HEK293 (cell line): ENCODE data around the gene TRIM7.
A peak's percentile ranks its signal among the peaks of the same experiment; 100 is the strongest.

Source experiments
- GFI1B ChIP-seq: fragments of 450-650 bp; formaldehyde crosslinking; IDR thresholded peaks from 2 replicates; pipeline ENCODE4 v1.5.1; 2016; ENCODE audit warnings: missing biosample characterization, missing genetic modification characterization
- GLI2 ChIP-seq: fragments of 450-650 bp; formaldehyde crosslinking; IDR thresholded peaks from 2 replicates; pipeline ENCODE4; 2017; ENCODE audit warnings: missing biosample characterization, missing genetic modification characterization, low read depth, borderline replicate concordance
- HOXC10 ChIP-seq: sonication (generic); formaldehyde crosslinking; IDR thresholded peaks from 2 replicates; pipeline ENCODE4 v1.8.1; 2023; ENCODE audit warnings: mild to moderate bottlenecking, missing genetic modification reagents
- IKZF3 ChIP-seq: fragments of 450-650 bp; IDR thresholded peaks from 2 replicates; pipeline ENCODE4 v1.5.0; 2018; ENCODE audit warnings: missing biosample characterization, mild to moderate bottlenecking, missing genetic modification characterization, moderate library complexity
- KLF10 ChIP-seq: fragments of 450-650 bp; IDR thresholded peaks from 2 replicates; pipeline ENCODE4 v1.5.1; 2018; ENCODE audit warnings: missing biosample characterization, mild to moderate bottlenecking, missing genetic modification characterization
- OVOL3 ChIP-seq: fragments of 450-650 bp; formaldehyde crosslinking; IDR thresholded peaks from 2 replicates; pipeline ENCODE4 v1.5.1; 2016; ENCODE audit warnings: missing biosample characterization, missing genetic modification characterization
- SCRT1 ChIP-seq: fragments of 450-650 bp; formaldehyde crosslinking; IDR thresholded peaks from 2 replicates; pipeline ENCODE4 v1.5.1; 2016; ENCODE audit warnings: missing biosample characterization, missing genetic modification characterization, borderline replicate concordance
- WT1 ChIP-seq: fragments of 450-650 bp; formaldehyde crosslinking; IDR thresholded peaks from 2 replicates; pipeline ENCODE4 v1.5.1; 2016; ENCODE audit warnings: missing biosample characterization, missing genetic modification characterization
- ZBTB8A ChIP-seq: fragments of 450-650 bp; formaldehyde crosslinking; IDR thresholded peaks from 2 replicates; pipeline ENCODE4 v1.5.1; 2016; ENCODE audit warnings: missing biosample characterization, missing genetic modification characterization
- ZFP41 ChIP-seq: fragments of 450-650 bp; formaldehyde crosslinking; IDR thresholded peaks from 2 replicates; pipeline ENCODE4 v1.5.1; 2016; ENCODE audit warnings: missing biosample characterization, missing genetic modification characterization, borderline replicate concordance
- ZNF239 ChIP-seq: fragments of 450-650 bp; formaldehyde crosslinking; IDR thresholded peaks from 2 replicates; pipeline ENCODE4 v1.5.1; 2016; ENCODE audit warnings: missing biosample characterization, missing genetic modification characterization
- ZNF266 ChIP-seq: fragments of 450-650 bp; formaldehyde crosslinking; IDR thresholded peaks from 2 replicates; pipeline ENCODE4 v1.5.1; 2016; ENCODE audit warnings: missing biosample characterization, missing genetic modification characterization, low read depth
- ZNF274 ChIP-seq, 2 experiments: fragments of 200-500 bp in 1 of 2; fragments of 450-650 bp in 1 of 2; sonication (Bioruptor generic) in 1 of 2; formaldehyde crosslinking in 1 of 2; IDR thresholded peaks; 2 replicates each; pipeline versions ENCODE4 v1.5.1 to v1.6.1; 2014 to 2016; ENCODE audit warnings: borderline replicate concordance in 1 of 2, inconsistent platforms in 1 of 2, low read length in 1 of 2, missing biosample characterization in 1 of 2, missing genetic modification characterization in 1 of 2
- ZNF341 ChIP-seq: fragments of 450-650 bp; formaldehyde crosslinking; IDR thresholded peaks from 2 replicates; pipeline ENCODE4; 2016; ENCODE audit warnings: low read depth, missing biosample characterization, missing genetic modification characterization
- ZNF433 ChIP-seq: fragments of 450-650 bp; formaldehyde crosslinking; IDR thresholded peaks from 2 replicates; pipeline ENCODE4 v1.5.1; 2016; ENCODE audit warnings: missing biosample characterization, missing genetic modification characterization, low read depth
- ZNF514 ChIP-seq: fragments of 450-650 bp; formaldehyde crosslinking; IDR thresholded peaks from 2 replicates; pipeline ENCODE4 v1.5.1; 2016; ENCODE audit warnings: missing biosample characterization, missing genetic modification characterization
- ZNF530 ChIP-seq: fragments of 450-650 bp; formaldehyde crosslinking; IDR thresholded peaks from 2 replicates; pipeline ENCODE4 v1.5.1; 2016; ENCODE audit warnings: low read depth, missing biosample characterization, missing genetic modification characterization
- ZNF549 ChIP-seq: fragments of 450-650 bp; IDR thresholded peaks from 2 replicates; pipeline ENCODE4 v1.5.1; 2018; ENCODE audit warnings: missing biosample characterization, missing genetic modification characterization, mild to moderate bottlenecking, inconsistent platforms, moderate library complexity
- ZNF610 ChIP-seq: fragments of 450-650 bp; formaldehyde crosslinking; IDR thresholded peaks from 2 replicates; pipeline ENCODE4 v1.5.1; 2016; ENCODE audit warnings: missing biosample characterization, missing genetic modification characterization, borderline replicate concordance
- ZNF621 ChIP-seq: fragments of 450-650 bp; formaldehyde crosslinking; IDR thresholded peaks from 2 replicates; pipeline ENCODE4 v1.5.1; 2017; ENCODE audit warnings: missing biosample characterization, missing genetic modification characterization
- ZNF654 ChIP-seq: fragments of 450-650 bp; formaldehyde crosslinking; IDR thresholded peaks from 2 replicates; pipeline ENCODE4 v1.5.1; 2016; ENCODE audit warnings: low read depth, missing biosample characterization, missing genetic modification characterization
- ZNF664 ChIP-seq: fragments of 450-650 bp; formaldehyde crosslinking; IDR thresholded peaks from 2 replicates; pipeline ENCODE4 v1.5.1; 2016; ENCODE audit warnings: missing biosample characterization, missing genetic modification characterization
- ZNF792 ChIP-seq: fragments of 450-650 bp; formaldehyde crosslinking; IDR thresholded peaks from 2 replicates; pipeline ENCODE4 v1.5.1; 2016; ENCODE audit warnings: missing biosample characterization, missing genetic modification characterization
- ZNF837 ChIP-seq: fragments of 450-650 bp; formaldehyde crosslinking; IDR thresholded peaks from 2 replicates; pipeline ENCODE4 v1.5.1; 2016; ENCODE audit warnings: missing biosample characterization, missing genetic modification characterization
- ZSCAN23 ChIP-seq: fragments of 450-650 bp; formaldehyde crosslinking; IDR thresholded peaks from 2 replicates; pipeline ENCODE4 v1.5.1; 2016; ENCODE audit warnings: missing biosample characterization, missing genetic modification characterization
- ZSCAN30 ChIP-seq: fragments of 450-650 bp; IDR thresholded peaks from 2 replicates; pipeline ENCODE4 v1.5.1; 2018; ENCODE audit warnings: missing biosample characterization, mild to moderate bottlenecking, missing genetic modification characterization, moderate library complexity
- TF ChIP-seq, protein P1 (sequence below): fragments of 450-650 bp; formaldehyde crosslinking; IDR thresholded peaks from 2 replicates; pipeline ENCODE4 v1.5.1; 2016; ENCODE audit warnings: missing biosample characterization, missing genetic modification characterization
- TF ChIP-seq, protein P2 (sequence below): fragments of 450-650 bp; formaldehyde crosslinking; conservative IDR thresholded peaks from 2 replicates; pipeline ENCODE4 v1.5.1; 2016; ENCODE audit warnings: low read depth, missing biosample characterization, missing genetic modification characterization
- TF ChIP-seq, protein P3 (sequence below): fragments of 450-650 bp; formaldehyde crosslinking; IDR thresholded peaks from 2 replicates; pipeline ENCODE4 v1.5.0; 2017; ENCODE audit warnings: missing biosample characterization, missing genetic modification characterization, borderline replicate concordance
- TF ChIP-seq, protein P4 (sequence below): fragments of 450-650 bp; formaldehyde crosslinking; IDR thresholded peaks from 2 replicates; pipeline ENCODE4 v1.5.1; 2016; ENCODE audit warnings: missing biosample characterization, missing genetic modification characterization

Gene TRIM7

DNA sequence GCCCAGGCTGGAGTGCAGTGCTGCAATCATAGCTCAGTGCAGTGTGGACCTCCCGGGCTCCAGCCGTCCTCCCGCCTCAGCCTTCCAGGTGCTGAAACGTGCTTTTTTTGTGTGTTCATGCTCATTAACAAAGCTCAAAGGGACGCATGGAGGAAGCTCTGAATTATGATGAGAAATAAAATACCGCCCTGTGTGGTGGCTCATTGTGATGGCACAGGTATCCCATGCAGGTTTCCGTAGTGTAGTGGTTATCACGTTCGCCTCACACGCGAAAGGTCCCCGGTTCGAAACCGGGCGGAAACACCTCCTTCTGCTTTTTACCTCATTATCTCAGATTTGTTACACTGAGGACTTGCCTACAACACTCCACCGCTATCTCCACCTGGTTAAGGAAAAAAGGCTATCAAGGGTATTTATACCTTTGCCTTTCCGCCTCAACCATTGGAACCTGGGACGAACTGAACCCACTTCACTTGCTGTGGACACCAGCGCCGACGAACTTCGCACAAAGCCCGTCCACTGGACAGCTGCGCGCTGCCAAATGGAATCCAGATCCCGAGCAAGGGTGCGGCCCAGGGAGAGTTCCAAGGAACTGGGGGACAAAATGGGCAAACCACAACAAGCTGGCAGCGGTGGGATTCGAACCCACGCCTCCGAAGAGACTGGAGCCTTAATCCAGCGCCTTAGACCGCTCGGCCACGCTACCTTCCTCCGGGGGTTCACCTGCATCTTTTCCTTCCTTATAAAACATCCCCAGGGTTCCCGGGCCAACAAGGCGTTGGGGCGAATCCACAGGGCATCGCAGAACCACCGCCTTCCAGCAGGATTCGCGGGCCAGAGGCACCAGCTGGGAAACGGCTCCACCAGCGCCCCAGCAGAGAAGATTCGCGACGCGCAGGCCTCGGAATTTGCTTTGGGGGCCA, 31.3 kb downstream of the TRIM7 start (continued):
- TF ChIP-seq WT1 (no peak; the same call in 1 of the 2 replicates), ZNF792 (no peak; the same call in 1 of the 2 replicates), ZNF341 (tag by site-specific recombination) (no peak), ZSCAN23 (no peak; the same call in 1 of the 2 replicates), ZNF530 (tag by site-specific recombination) (no peak), OVOL3 (tag by site-specific recombination) (peak; percentile 72), ZNF621 (tag by site-specific recombination) (no peak), IKZF3 (tag by site-specific recombination) (peak; percentile 99), ZNF239 (tag by site-specific recombination) (peak; percentile 64; the same call in 1 of the 2 replicates), ZNF514 (tag by site-specific recombination) (no peak), ZNF654 (no peak), GFI1B (tag by site-specific recombination) (peak; percentile 52), ZNF433 (tag by site-specific recombination) (no peak), SCRT1 (no peak; the same call in 1 of the 2 replicates), ZNF274 (IDR thresholded peaks at IDR 0.05; ENCODE audit: low read length) (no peak), ZNF274 (tag by site-specific recombination; IDR thresholded peaks at IDR 0.05; ENCODE audit: borderline replicate concordance) (no peak), ZSCAN30 (tag by site-specific recombination) (peak; percentile 95), ZNF549 (tag by site-specific recombination) (peak; percentile 82), ZNF664 (tag by site-specific recombination) (peak; percentile 32; the same call in 1 of the 2 replicates), ZNF837 (no peak), GLI2 (tag by site-specific recombination) (no peak), KLF10 (tag by site-specific recombination) (peak; percentile 86), ZBTB8A (tag by site-specific recombination) (peak; percentile 99), ZNF610 (tag by site-specific recombination) (peak; percentile 73; the same call in 1 of the 2 replicates), HOXC10 (CRISPR knock-in tag) (no peak), ZFP41 (tag by site-specific recombination) (no peak), ZNF266 (tag by site-specific recombination) (no peak)
- TF ChIP-seq, protein P1, sequence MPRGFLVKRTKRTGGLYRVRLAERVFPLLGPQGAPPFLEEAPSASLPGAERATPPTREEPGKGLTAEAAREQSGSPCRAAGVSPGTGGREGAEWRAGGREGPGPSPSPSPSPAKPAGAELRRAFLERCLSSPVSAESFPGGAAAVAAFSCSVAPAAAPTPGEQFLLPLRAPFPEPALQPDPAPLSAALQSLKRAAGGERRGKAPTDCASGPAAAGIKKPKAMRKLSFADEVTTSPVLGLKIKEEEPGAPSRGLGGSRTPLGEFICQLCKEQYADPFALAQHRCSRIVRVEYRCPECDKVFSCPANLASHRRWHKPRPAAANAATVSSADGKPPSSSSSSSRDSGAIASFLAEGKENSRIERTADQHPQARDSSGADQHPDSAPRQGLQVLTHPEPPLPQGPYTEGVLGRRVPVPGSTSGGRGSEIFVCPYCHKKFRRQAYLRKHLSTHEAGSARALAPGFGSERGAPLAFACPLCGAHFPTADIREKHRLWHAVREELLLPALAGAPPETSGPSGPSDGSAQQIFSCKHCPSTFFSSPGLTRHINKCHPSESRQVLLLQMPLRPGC (tag by site-specific recombination), result peak; percentile 82
- TF ChIP-seq, protein P2, sequence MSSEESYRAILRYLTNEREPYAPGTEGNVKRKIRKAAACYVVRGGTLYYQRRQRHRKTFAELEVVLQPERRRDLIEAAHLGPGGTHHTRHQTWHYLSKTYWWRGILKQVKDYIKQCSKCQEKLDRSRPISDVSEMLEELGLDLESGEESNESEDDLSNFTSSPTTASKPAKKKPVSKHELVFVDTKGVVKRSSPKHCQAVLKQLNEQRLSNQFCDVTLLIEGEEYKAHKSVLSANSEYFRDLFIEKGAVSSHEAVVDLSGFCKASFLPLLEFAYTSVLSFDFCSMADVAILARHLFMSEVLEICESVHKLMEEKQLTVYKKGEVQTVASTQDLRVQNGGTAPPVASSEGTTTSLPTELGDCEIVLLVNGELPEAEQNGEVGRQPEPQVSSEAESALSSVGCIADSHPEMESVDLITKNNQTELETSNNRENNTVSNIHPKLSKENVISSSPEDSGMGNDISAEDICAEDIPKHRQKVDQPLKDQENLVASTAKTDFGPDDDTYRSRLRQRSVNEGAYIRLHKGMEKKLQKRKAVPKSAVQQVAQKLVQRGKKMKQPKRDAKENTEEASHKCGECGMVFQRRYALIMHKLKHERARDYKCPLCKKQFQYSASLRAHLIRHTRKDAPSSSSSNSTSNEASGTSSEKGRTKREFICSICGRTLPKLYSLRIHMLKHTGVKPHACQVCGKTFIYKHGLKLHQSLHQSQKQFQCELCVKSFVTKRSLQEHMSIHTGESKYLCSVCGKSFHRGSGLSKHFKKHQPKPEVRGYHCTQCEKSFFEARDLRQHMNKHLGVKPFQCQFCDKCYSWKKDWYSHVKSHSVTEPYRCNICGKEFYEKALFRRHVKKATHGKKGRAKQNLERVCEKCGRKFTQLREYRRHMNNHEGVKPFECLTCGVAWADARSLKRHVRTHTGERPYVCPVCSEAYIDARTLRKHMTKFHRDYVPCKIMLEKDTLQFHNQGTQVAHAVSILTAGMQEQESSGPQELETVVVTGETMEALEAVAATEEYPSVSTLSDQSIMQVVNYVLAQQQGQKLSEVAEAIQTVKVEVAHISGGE (tag by site-specific recombination), result peak; percentile 50
- TF ChIP-seq, protein P3, sequence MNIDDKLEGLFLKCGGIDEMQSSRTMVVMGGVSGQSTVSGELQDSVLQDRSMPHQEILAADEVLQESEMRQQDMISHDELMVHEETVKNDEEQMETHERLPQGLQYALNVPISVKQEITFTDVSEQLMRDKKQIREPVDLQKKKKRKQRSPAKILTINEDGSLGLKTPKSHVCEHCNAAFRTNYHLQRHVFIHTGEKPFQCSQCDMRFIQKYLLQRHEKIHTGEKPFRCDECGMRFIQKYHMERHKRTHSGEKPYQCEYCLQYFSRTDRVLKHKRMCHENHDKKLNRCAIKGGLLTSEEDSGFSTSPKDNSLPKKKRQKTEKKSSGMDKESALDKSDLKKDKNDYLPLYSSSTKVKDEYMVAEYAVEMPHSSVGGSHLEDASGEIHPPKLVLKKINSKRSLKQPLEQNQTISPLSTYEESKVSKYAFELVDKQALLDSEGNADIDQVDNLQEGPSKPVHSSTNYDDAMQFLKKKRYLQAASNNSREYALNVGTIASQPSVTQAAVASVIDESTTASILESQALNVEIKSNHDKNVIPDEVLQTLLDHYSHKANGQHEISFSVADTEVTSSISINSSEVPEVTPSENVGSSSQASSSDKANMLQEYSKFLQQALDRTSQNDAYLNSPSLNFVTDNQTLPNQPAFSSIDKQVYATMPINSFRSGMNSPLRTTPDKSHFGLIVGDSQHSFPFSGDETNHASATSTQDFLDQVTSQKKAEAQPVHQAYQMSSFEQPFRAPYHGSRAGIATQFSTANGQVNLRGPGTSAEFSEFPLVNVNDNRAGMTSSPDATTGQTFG (tag by site-specific recombination), result no peak
- TF ChIP-seq, protein P4, sequence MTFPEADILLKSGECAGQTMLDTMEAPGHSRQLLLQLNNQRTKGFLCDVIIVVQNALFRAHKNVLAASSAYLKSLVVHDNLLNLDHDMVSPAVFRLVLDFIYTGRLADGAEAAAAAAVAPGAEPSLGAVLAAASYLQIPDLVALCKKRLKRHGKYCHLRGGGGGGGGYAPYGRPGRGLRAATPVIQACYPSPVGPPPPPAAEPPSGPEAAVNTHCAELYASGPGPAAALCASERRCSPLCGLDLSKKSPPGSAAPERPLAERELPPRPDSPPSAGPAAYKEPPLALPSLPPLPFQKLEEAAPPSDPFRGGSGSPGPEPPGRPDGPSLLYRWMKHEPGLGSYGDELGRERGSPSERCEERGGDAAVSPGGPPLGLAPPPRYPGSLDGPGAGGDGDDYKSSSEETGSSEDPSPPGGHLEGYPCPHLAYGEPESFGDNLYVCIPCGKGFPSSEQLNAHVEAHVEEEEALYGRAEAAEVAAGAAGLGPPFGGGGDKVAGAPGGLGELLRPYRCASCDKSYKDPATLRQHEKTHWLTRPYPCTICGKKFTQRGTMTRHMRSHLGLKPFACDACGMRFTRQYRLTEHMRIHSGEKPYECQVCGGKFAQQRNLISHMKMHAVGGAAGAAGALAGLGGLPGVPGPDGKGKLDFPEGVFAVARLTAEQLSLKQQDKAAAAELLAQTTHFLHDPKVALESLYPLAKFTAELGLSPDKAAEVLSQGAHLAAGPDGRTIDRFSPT (tag by site-specific recombination), result peak; percentile 97
